Measurements from ENCODE around the gene GRK5. TPM values are rescaled to one million over a fixed set of nuclear protein-coding genes. Genes with fewer than 3 reads are reported as not detected.

The GRK5 gene
- total RNA-seq, 1 experiment from 2014 or later: 1.2 TPM

- Histone ChIP-seq H3K27me3 (ENCODE audit: control insufficient read depth, insufficient read depth, low read length) (no peaks in the 10 kb centered on the region; the same call in 1 of the 2 replicates), H3K4me3 (ENCODE audit: insufficient read depth, low read depth, low read length) (no peak overlapping the region), H3K36me3 (replicated peaks; ENCODE audit: control insufficient read depth, insufficient read depth, low read length) (no peaks in the 10 kb centered on the region)
- no peak for DNase-seq
Measured at GRCh38 chr10:119291223-119291900, 84.0 kb downstream of the GRK5 start.

- Histone ChIP-seq H3K27me3 (ENCODE audit: control insufficient read depth, insufficient read depth, low read length) (no peaks in the 10 kb centered on the region; the same call in 1 of the 2 replicates), H3K36me3 (replicated peaks; ENCODE audit: control insufficient read depth, insufficient read depth, low read length) (no peaks in the 10 kb centered on the region), H3K4me3 (ENCODE audit: insufficient read depth, low read depth, low read length) (no peak overlapping the region)
- DNase-seq: no peak
Measured at GRCh38 chr10:119292968-119293760, 85.8 kb downstream of the GRK5 start.

- Histone ChIP-seq H3K27me3 (ENCODE audit: control insufficient read depth, insufficient read depth, low read length) (no peaks in the 10 kb centered on the region; the same call in 1 of the 2 replicates), H3K36me3 (replicated peaks; ENCODE audit: control insufficient read depth, insufficient read depth, low read length) (no peaks in the 10 kb centered on the region), H3K4me3 (ENCODE audit: insufficient read depth, low read depth, low read length) (no peak overlapping the region)
- DNase-seq: no peak
Measured at GRCh38 chr10:119296703-119297102, 89.3 kb downstream of the GRK5 start.

- Histone ChIP-seq H3K4me3 (ENCODE audit: insufficient read depth, low read depth, low read length) (no peak overlapping the region), H3K27me3 (ENCODE audit: control insufficient read depth, insufficient read depth, low read length) (no peaks in the 10 kb centered on the region; the same call in 1 of the 2 replicates), H3K36me3 (replicated peaks; ENCODE audit: control insufficient read depth, insufficient read depth, low read length) (no peaks in the 10 kb centered on the region)
- no peak for DNase-seq
Measured at GRCh38 chr10:119297207-119297968, 90.0 kb downstream of the GRK5 start.

- Histone ChIP-seq H3K36me3 (replicated peaks; ENCODE audit: control insufficient read depth, insufficient read depth, low read length) (no peaks in the 10 kb centered on the region), H3K4me3 (ENCODE audit: insufficient read depth, low read depth, low read length) (no peak overlapping the region), H3K27me3 (ENCODE audit: control insufficient read depth, insufficient read depth, low read length) (no peaks in the 10 kb centered on the region)
- DNase-seq: no peak
Measured at GRCh38 chr10:119298810-119299209, 91.4 kb downstream of the GRK5 start.

- H3K36me3 ChIP-seq (replicated peaks; ENCODE audit: control insufficient read depth, insufficient read depth, low read length): no peaks in the 10 kb centered on the region
Measured at GRCh38 chr10:119299531-119299930, 92.2 kb downstream of the GRK5 start.

GRCh38 chr10:119301397-119301796, 94.0 kb downstream of the GRK5 start:
- DNase-seq: no peak
- Histone ChIP-seq H3K36me3 (replicated peaks; ENCODE audit: control insufficient read depth, insufficient read depth, low read length) (no peaks in the 10 kb centered on the region), H3K4me3 (ENCODE audit: insufficient read depth, low read depth, low read length) (no peak overlapping the region), H3K27me3 (ENCODE audit: control insufficient read depth, insufficient read depth, low read length) (no peaks in the 10 kb centered on the region)

More at GRCh38 chr10:119299531-119299930, 92.2 kb downstream of the GRK5 start:
- Histone ChIP-seq H3K27me3 (ENCODE audit: control insufficient read depth, insufficient read depth, low read length) (no peaks in the 10 kb centered on the region), H3K4me3 (ENCODE audit: insufficient read depth, low read depth, low read length) (no peak overlapping the region)
- no peak for DNase-seq

- H3K27me3 ChIP-seq (ENCODE audit: control insufficient read depth, insufficient read depth, low read length): no peaks in the 10 kb centered on the region
- DNase-seq: no peak
- H3K4me3 ChIP-seq (ENCODE audit: insufficient read depth, low read depth, low read length): no peak overlapping the region
- no peaks in the 10 kb centered on the region for H3K36me3 ChIP-seq (replicated peaks; ENCODE audit: control insufficient read depth, insufficient read depth, low read length)
Measured at GRCh38 chr10:119302172-119302571, 94.8 kb downstream of the GRK5 start.

- Histone ChIP-seq H3K36me3 (replicated peaks; ENCODE audit: control insufficient read depth, insufficient read depth, low read length) (no peaks in the 10 kb centered on the region), H3K27me3 (ENCODE audit: control insufficient read depth, insufficient read depth, low read length) (no peaks in the 10 kb centered on the region), H3K4me3 (ENCODE audit: insufficient read depth, low read depth, low read length) (no peak overlapping the region)
- no peak for DNase-seq
Measured at GRCh38 chr10:119302591-119303253, 95.4 kb downstream of the GRK5 start.

GRCh38 chr10:119303886-119304285, 96.5 kb downstream of the GRK5 start:
- Histone ChIP-seq H3K4me3 (ENCODE audit: insufficient read depth, low read depth, low read length) (no peak overlapping the region), H3K27me3 (ENCODE audit: control insufficient read depth, insufficient read depth, low read length) (no peaks in the 10 kb centered on the region), H3K36me3 (replicated peaks; ENCODE audit: control insufficient read depth, insufficient read depth, low read length) (no peaks in the 10 kb centered on the region)
- no peak for DNase-seq

- DNase-seq: no peak
- no peaks in the 10 kb centered on the region for H3K27me3 ChIP-seq (ENCODE audit: control insufficient read depth, insufficient read depth, low read length)
- no peaks in the 10 kb centered on the region for H3K36me3 ChIP-seq (replicated peaks; ENCODE audit: control insufficient read depth, insufficient read depth, low read length)
- no peak overlapping the region for H3K4me3 ChIP-seq (ENCODE audit: insufficient read depth, low read depth, low read length)
Measured at GRCh38 chr10:119304541-119304940, 97.2 kb downstream of the GRK5 start.

- Histone ChIP-seq H3K4me3 (ENCODE audit: insufficient read depth, low read depth, low read length) (no peak overlapping the region), H3K27me3 (ENCODE audit: control insufficient read depth, insufficient read depth, low read length) (no peaks in the 10 kb centered on the region), H3K36me3 (replicated peaks; ENCODE audit: control insufficient read depth, insufficient read depth, low read length) (no peaks in the 10 kb centered on the region)
- DNase-seq: no peak
Measured at GRCh38 chr10:119305860-119306513, 98.6 kb downstream of the GRK5 start.

- no peaks in the 10 kb centered on the region for H3K27me3 ChIP-seq (ENCODE audit: control insufficient read depth, insufficient read depth, low read length)
- DNase-seq: peak; percentile 69
- no peak overlapping the region for H3K4me3 ChIP-seq (ENCODE audit: insufficient read depth, low read depth, low read length)
- H3K36me3 ChIP-seq (replicated peaks; ENCODE audit: control insufficient read depth, insufficient read depth, low read length): no peaks in the 10 kb centered on the region
Measured at GRCh38 chr10:119306514-119306951, 99.2 kb downstream of the GRK5 start.

GRCh38 chr10:119306986-119307392, 99.6 kb downstream of the GRK5 start:
- Histone ChIP-seq H3K4me3 (ENCODE audit: insufficient read depth, low read depth, low read length) (no peak overlapping the region), H3K27me3 (ENCODE audit: control insufficient read depth, insufficient read depth, low read length) (no peaks in the 10 kb centered on the region), H3K36me3 (replicated peaks; ENCODE audit: control insufficient read depth, insufficient read depth, low read length) (no peaks in the 10 kb centered on the region)
- DNase-seq: no peak

Measured in H7 (cell line).